Muscle layer of colon (tissue), 2 donors: ENCODE results near the gene ZDHHC11B.

Experiments
- H3K27ac ChIP-seq: one replicate; pipeline ENCODE4 v1.7.0; 2013; ENCODE audit warnings: low read depth, mild to moderate bottlenecking, low read length, moderate library complexity
- H3K27me3 ChIP-seq, 2 donors: one replicate each; pipeline ENCODE4 v1.7.0; 2013; ENCODE audit warnings: low read length in 2 of 2, mild to moderate bottlenecking in 2 of 2; ENCODE audit not compliant: insufficient read depth in 2 of 2, control insufficient read depth in 1 of 2
- H3K36me3 ChIP-seq: one replicate; pipeline ENCODE4 v1.7.0; 2013; ENCODE audit warnings: mild to moderate bottlenecking, low read length; ENCODE audit not compliant: insufficient read depth
- H3K4me1 ChIP-seq: one replicate; pipeline ENCODE4 v1.7.0; 2013; ENCODE audit warnings: mild to moderate bottlenecking, low read length; ENCODE audit not compliant: insufficient read depth
- H3K4me3 ChIP-seq, 2 donors: one replicate each; pipeline ENCODE4 v1.7.0; 2013; ENCODE audit warnings: low read length in 2 of 2, low read depth in 1 of 2, mild to moderate bottlenecking in 1 of 2, moderate library complexity in 1 of 2
- H3K9ac ChIP-seq: one replicate; pipeline ENCODE4 v1.7.0; 2013; ENCODE audit warnings: low read length
- H3K9me3 ChIP-seq: one replicate; pipeline ENCODE4 v1.7.0; 2013; ENCODE audit warnings: mild to moderate bottlenecking, low read length
- donor health status: abdominal sarcoma.
- donor health status: Adenocarcinoma of cecum.

Gene ZDHHC11B

GRCh38 chr5:661891-662750, 122.4 kb downstream of the ZDHHC11B start:
- no peaks in the 10 kb centered on the region for H3K4me1 ChIP-seq
- H3K4me3 ChIP-seq: no peak overlapping the region
- no peaks in the 10 kb centered on the region for H3K9me3 ChIP-seq
- no peak overlapping the region for H3K9ac ChIP-seq
- peaks cover 37% of the 10 kb centered on the region for H3K36me3 ChIP-seq
- H3K27ac ChIP-seq: no peak overlapping the region
- no peaks in the 10 kb centered on the region for H3K27me3 ChIP-seq

GRCh38 chr5:660491-661030, 124.0 kb downstream of the ZDHHC11B start:
- no peak overlapping the region for H3K4me3 ChIP-seq
- no peaks in the 10 kb centered on the region for H3K27me3 ChIP-seq
- no peak overlapping the region for H3K9ac ChIP-seq
- no peaks in the 10 kb centered on the region for H3K4me1 ChIP-seq
- no peak overlapping the region for H3K27ac ChIP-seq
- no peaks in the 10 kb centered on the region for H3K9me3 ChIP-seq
- peaks cover 37% of the 10 kb centered on the region for H3K36me3 ChIP-seq
